Neural progenitor cell (in vitro differentiated cells): ENCODE data around the gene OPCML. TPM values are rescaled to one million over a fixed set of nuclear protein-coding genes. Genes with fewer than 3 reads are reported as not detected.

Experiments
- DNase-seq: peaks from one replicate; pipeline ENCODE4 v3.0.0-alpha.2; 2016; ENCODE audit warnings: low spot score
- H2AFZ ChIP-seq: fragments of 200-600 bp; sonication (generic); replicated peaks from 2 replicates; pipeline ENCODE4 v1.6.1; 2016; ENCODE audit warnings: antibody characterized with exemption
- H3F3A ChIP-seq: fragments of 200-600 bp; sonication (generic); 2 replicates; pipeline ENCODE4 v1.6.1; 2016; ENCODE audit warnings: antibody characterized with exemption, low read depth
- H3K27ac ChIP-seq: fragments of 200-600 bp; sonication (generic); 2 replicates; pipeline ENCODE4 v1.5.1; 2016; ENCODE audit warnings: mild to moderate bottlenecking
- H3K27me3 ChIP-seq: fragments of 200-600 bp; sonication (generic); 2 replicates; pipeline ENCODE4 v1.6.1; 2016; ENCODE audit warnings: mild to moderate bottlenecking, moderate library complexity
- H3K36me3 ChIP-seq: fragments of 200-600 bp; sonication (generic); 2 replicates; pipeline ENCODE4 v1.5.1; 2016
- H3K4me1 ChIP-seq: fragments of 200-600 bp; sonication (generic); 2 replicates; pipeline ENCODE4 v1.6.1; 2016; ENCODE audit warnings: mixed run types
- H3K4me2 ChIP-seq: fragments of 200-600 bp; sonication (generic); 2 replicates; pipeline ENCODE4 v1.6.1; 2016
- H3K4me3 ChIP-seq: fragments of 200-600 bp; sonication (generic); 2 replicates; pipeline ENCODE4 v1.5.1; 2016
- H3K79me2 ChIP-seq: fragments of 200-600 bp; sonication (generic); 2 replicates; pipeline ENCODE4 v1.6.1; 2016; ENCODE audit warnings: low read depth
- H3K9ac ChIP-seq: fragments of 200-600 bp; sonication (generic); 2 replicates; pipeline ENCODE4 v1.6.1; 2016
- H3K9me3 ChIP-seq: fragments of 200-600 bp; sonication (generic); 2 replicates; pipeline ENCODE4 v1.5.1; 2016; ENCODE audit warnings: low read depth
- H4K20me1 ChIP-seq: fragments of 200-600 bp; sonication (generic); 2 replicates; pipeline ENCODE4 v1.6.1; 2016; ENCODE audit warnings: low read depth
- H3K27ac Mint-ChIP-seq: 3 replicates; pipeline ENCODE4 v1.8.0; 2021; ENCODE audit warnings: mixed read lengths
- H3K27me3 Mint-ChIP-seq: 2 replicates; pipeline ENCODE4 v1.8.0; 2022; ENCODE audit warnings: low read depth, mild to moderate bottlenecking, inconsistent platforms, moderate library complexity, mixed read lengths; ENCODE audit not compliant: insufficient read depth
- H3K36me3 Mint-ChIP-seq: 3 replicates; pipeline ENCODE4 v1.8.0; 2021; ENCODE audit warnings: mixed read lengths
- H3K4me1 Mint-ChIP-seq: 3 replicates; pipeline ENCODE4 v1.8.0; 2021; ENCODE audit warnings: mixed read lengths
- H3K4me3 Mint-ChIP-seq: 3 replicates; pipeline ENCODE4 v1.8.0; 2021; ENCODE audit warnings: mild to moderate bottlenecking, moderate library complexity, mixed read lengths
- H3K9me3 Mint-ChIP-seq: 3 replicates; pipeline ENCODE4 v1.8.0; 2020; ENCODE audit warnings: mixed read lengths
- EZH2 ChIP-seq: fragments of 200-600 bp; sonication (generic); IDR thresholded peaks from 2 replicates; pipeline ENCODE4 v1.6.1; 2017; ENCODE audit warnings: antibody characterized with exemption, mild to moderate bottlenecking, moderate library complexity
- EZH2phosphoT487 ChIP-seq: fragments of 200-600 bp; sonication (generic); IDR thresholded peaks from 2 replicates; pipeline ENCODE4 v1.6.1; 2017; ENCODE audit warnings: antibody characterized with exemption
- total RNA-seq: library from RNA; depleted of rRNA; stranded (reverse); fragments of >200 nt; gene quantifications from 2 replicates; pipeline ENCODE4 v1.2.3, GENCODE V29; 2015; ENCODE audit warnings: low replicate concordance
- TF ChIP-seq, protein P1 (sequence below): fragments of 200-600 bp; sonication (generic); IDR thresholded peaks from 2 replicates; pipeline ENCODE4 v1.5.1; 2017; ENCODE audit warnings: antibody characterized with exemption, mild to moderate bottlenecking

Gene OPCML
- total RNA-seq, 1 donor from 2014 or later: 0.02 TPM

DNA sequence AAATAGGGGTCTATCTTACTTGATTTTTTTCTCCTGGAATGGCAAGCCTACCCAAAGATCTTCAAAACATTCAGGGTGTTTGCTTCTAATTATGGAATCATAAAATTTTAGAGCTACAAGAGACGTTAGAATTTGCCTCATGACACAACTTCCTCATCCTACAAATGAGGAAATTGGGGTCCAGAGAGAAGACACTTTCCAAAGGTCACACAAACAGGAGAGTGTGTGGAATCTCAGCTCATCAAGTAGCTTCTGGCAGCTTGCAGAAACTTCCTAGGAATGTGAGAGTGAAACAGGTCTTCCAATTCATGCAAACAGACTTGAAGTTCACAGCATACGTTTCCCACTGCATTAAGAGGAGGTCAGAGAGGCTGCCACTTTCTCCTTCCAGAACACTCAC lies 976.0 kb downstream of the OPCML start:
- Histone ChIP-seq H3K9me3 (no peaks in the 10 kb centered on the region), H3K4me3 (no peak overlapping the region), H3F3A (no peaks in the 10 kb centered on the region), H3K9ac (no peak overlapping the region), H3K36me3 (no peaks in the 10 kb centered on the region), H4K20me1 (no peaks in the 10 kb centered on the region), H3K79me2 (no peaks in the 10 kb centered on the region), H3K27me3 (no peaks in the 10 kb centered on the region), H3K4me2 (no peak overlapping the region), H3K4me1 (peaks cover 14% of the 10 kb centered on the region), H3K27ac (no peak overlapping the region), H2AFZ (no peak overlapping the region)
- Mint-ChIP-seq H3K27ac (no peak overlapping the region), H3K9me3 (peaks cover 16% of the 10 kb centered on the region), H3K36me3 (peaks cover 6% of the 10 kb centered on the region), H3K27me3 (no peaks in the 10 kb centered on the region), H3K4me1 (peaks cover 37% of the 10 kb centered on the region), H3K4me3 (no peak overlapping the region)
- TF ChIP-seq EZH2: no peak
- TF ChIP-seq EZH2phosphoT487: no peak
- TF ChIP-seq, protein P1, sequence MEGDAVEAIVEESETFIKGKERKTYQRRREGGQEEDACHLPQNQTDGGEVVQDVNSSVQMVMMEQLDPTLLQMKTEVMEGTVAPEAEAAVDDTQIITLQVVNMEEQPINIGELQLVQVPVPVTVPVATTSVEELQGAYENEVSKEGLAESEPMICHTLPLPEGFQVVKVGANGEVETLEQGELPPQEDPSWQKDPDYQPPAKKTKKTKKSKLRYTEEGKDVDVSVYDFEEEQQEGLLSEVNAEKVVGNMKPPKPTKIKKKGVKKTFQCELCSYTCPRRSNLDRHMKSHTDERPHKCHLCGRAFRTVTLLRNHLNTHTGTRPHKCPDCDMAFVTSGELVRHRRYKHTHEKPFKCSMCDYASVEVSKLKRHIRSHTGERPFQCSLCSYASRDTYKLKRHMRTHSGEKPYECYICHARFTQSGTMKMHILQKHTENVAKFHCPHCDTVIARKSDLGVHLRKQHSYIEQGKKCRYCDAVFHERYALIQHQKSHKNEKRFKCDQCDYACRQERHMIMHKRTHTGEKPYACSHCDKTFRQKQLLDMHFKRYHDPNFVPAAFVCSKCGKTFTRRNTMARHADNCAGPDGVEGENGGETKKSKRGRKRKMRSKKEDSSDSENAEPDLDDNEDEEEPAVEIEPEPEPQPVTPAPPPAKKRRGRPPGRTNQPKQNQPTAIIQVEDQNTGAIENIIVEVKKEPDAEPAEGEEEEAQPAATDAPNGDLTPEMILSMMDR: no peak
- DNase-seq: no peak

DNA sequence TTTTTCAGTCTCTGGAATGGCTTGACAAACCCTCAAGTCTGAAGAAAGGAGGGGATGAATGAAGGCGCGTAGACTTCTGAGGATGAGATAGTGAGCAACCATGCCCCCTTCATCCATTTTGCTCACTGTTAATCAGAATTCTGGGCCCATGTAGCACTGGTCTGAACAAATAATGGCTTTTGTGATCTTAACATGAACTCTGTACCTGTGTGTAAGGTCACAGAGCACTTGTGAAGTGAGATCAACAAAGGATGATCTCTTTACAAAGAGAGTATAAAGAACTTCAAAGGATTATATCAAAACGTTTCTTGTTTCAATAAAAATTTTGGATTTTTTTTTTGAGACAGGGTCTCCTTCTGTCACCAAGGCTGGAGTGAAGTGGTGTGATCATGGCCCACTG lies 976.7 kb downstream of the OPCML start:
- H3K36me3 ChIP-seq: no peaks in the 10 kb centered on the region
- Mint-ChIP-seq H3K36me3 (peaks cover 6% of the 10 kb centered on the region), H3K27ac (no peak overlapping the region), H3K4me3 (no peak overlapping the region), H3K27me3 (no peaks in the 10 kb centered on the region), H3K4me1 (peaks cover 30% of the 10 kb centered on the region), H3K9me3 (peaks cover 22% of the 10 kb centered on the region)
- TF ChIP-seq, protein P1: no peak
- TF ChIP-seq EZH2phosphoT487 (no peak), EZH2 (no peak)
- H3K27me3 ChIP-seq: no peaks in the 10 kb centered on the region
- no peak overlapping the region for H3K9ac ChIP-seq
- no peak overlapping the region for H3K27ac ChIP-seq
- H3F3A ChIP-seq: no peaks in the 10 kb centered on the region
- H3K4me2 ChIP-seq: no peak overlapping the region
- no peak overlapping the region for H2AFZ ChIP-seq
- no peak for DNase-seq
- H3K4me3 ChIP-seq: no peak overlapping the region
- H4K20me1 ChIP-seq: no peaks in the 10 kb centered on the region
- peaks cover 14% of the 10 kb centered on the region for H3K4me1 ChIP-seq
- no peaks in the 10 kb centered on the region for H3K79me2 ChIP-seq
- H3K9me3 ChIP-seq: no peaks in the 10 kb centered on the region

DNA sequence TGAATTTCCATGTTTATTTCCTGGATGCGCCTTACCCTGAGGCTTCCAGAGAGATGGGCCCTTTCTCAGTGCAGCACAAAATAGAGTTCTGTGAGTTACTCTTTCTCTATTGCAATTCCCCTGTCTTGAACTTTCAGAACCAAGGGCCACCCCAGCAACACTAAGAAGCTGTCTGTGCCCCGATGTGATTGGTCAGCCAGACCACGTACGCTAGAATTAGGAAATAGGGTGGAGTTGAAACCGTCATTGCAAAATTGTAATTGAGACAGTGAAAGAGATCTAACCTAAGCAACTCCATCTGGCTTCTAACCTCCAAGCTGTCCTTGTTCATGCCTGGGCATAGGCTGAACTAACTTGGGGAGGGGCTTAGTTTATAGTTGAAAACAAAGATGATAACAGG lies 981.3 kb downstream of the OPCML start:
- TF ChIP-seq EZH2phosphoT487 (no peak), EZH2 (no peak)
- TF ChIP-seq, protein P1: no peak
- H3F3A ChIP-seq: no peaks in the 10 kb centered on the region
- H4K20me1 ChIP-seq: no peaks in the 10 kb centered on the region
- no peak overlapping the region for H2AFZ ChIP-seq
- H3K27me3 ChIP-seq: no peaks in the 10 kb centered on the region
- no peak for DNase-seq
- H3K4me1 ChIP-seq: no peaks in the 10 kb centered on the region
- no peak overlapping the region for H3K4me3 Mint-ChIP-seq
- peaks cover 26% of the 10 kb centered on the region for H3K9me3 Mint-ChIP-seq
- H3K27ac ChIP-seq: no peak overlapping the region
- H3K27ac Mint-ChIP-seq: no peak overlapping the region
- H3K9ac ChIP-seq: no peak overlapping the region
- no peak overlapping the region for H3K4me3 ChIP-seq
- peaks cover 34% of the 10 kb centered on the region for H3K4me1 Mint-ChIP-seq
- H3K4me2 ChIP-seq: no peak overlapping the region
- no peaks in the 10 kb centered on the region for H3K79me2 ChIP-seq
- peaks cover 9% of the 10 kb centered on the region for H3K36me3 Mint-ChIP-seq
- H3K36me3 ChIP-seq: no peaks in the 10 kb centered on the region
- no peaks in the 10 kb centered on the region for H3K9me3 ChIP-seq
- no peaks in the 10 kb centered on the region for H3K27me3 Mint-ChIP-seq
